HepG2 (cell line): ENCODE results near the gene RASA4B.

Experiments used
- ATM ChIP-seq: fragments of 450-650 bp; IDR thresholded peaks from 2 replicates; pipeline ENCODE4 v1.7.1; 2017; ENCODE audit warnings: mild to moderate bottlenecking, borderline replicate concordance
- CHD2 ChIP-seq: IDR thresholded peaks from 2 replicates; pipeline ENCODE4 v1.6.1; 2011; ENCODE audit warnings: low read depth, low read length, improper control_type of control experiment
- POLR2A ChIP-seq, 2 experiments: IDR thresholded peaks; 2 replicates each; pipeline ENCODE4 v1.6.1; 2011; ENCODE audit warnings: low read depth in 2 of 2, low read length in 2 of 2, mild to moderate bottlenecking in 1 of 2, moderate library complexity in 1 of 2; ENCODE audit not compliant: insufficient read depth in 1 of 2
- RXRB ChIP-seq: IDR thresholded peaks from 2 replicates; pipeline ENCODE4 v1.6.1; 2016; ENCODE audit warnings: borderline replicate concordance, missing genetic modification reagents, missing compliant biosample characterization
- SNAPC5 ChIP-seq: sonication (generic); formaldehyde crosslinking; IDR thresholded peaks from 2 replicates; pipeline ENCODE4 v1.8.1; 2023; ENCODE audit warnings: mild to moderate bottlenecking, missing genetic modification reagents, borderline replicate concordance
- TFE3 ChIP-seq: IDR thresholded peaks from 2 replicates; pipeline ENCODE4 v1.6.1; 2016
- TF ChIP-seq, protein P1 (sequence below): sonication (generic); formaldehyde crosslinking; conservative IDR thresholded peaks from 2 replicates; pipeline ENCODE4 v1.4.0; 2020; ENCODE audit warnings: missing genetic modification reagents
- TF ChIP-seq, protein P2 (sequence below): sonication (generic); formaldehyde crosslinking; IDR thresholded peaks from 2 replicates; pipeline ENCODE4 v1.5.0; 2020; ENCODE audit warnings: mild to moderate bottlenecking, missing genetic modification reagents, moderate library complexity

DNA sequence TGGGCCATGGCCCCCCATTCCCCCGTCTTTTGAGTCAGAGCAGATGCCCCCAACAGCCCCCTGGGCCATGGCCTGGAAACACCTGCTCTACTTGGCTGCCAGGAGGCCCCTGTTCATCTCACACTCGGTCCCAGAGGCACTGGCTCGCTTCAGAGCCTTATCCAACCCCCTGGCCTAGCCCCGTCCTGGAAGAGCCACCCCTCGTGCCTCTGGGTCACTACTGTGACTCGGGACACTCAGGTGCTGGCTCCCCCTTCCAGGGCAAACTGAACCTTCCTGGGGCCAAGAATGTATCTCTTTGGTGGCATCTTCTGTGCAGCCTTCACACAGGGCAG is 45.8 kb downstream of the RASA4B start:
- TF ChIP-seq POLR2A (IDR thresholded peaks at IDR 0.05; ENCODE audit: insufficient read depth in 1 of 2, low read depth in 2 of 2, low read length in 2 of 2) (no peak), TFE3 (no peak), SNAPC5 (no peak), ATM (no peak), RXRB (CRISPR knock-in tag) (no peak), CHD2 (no peak)
- TF ChIP-seq, protein P1, sequence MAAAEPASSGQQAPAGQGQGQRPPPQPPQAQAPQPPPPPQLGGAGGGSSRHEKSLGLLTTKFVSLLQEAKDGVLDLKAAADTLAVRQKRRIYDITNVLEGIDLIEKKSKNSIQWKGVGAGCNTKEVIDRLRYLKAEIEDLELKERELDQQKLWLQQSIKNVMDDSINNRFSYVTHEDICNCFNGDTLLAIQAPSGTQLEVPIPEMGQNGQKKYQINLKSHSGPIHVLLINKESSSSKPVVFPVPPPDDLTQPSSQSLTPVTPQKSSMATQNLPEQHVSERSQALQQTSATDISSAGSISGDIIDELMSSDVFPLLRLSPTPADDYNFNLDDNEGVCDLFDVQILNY (CRISPR knock-in tag) = no peak
- TF ChIP-seq, protein P2, sequence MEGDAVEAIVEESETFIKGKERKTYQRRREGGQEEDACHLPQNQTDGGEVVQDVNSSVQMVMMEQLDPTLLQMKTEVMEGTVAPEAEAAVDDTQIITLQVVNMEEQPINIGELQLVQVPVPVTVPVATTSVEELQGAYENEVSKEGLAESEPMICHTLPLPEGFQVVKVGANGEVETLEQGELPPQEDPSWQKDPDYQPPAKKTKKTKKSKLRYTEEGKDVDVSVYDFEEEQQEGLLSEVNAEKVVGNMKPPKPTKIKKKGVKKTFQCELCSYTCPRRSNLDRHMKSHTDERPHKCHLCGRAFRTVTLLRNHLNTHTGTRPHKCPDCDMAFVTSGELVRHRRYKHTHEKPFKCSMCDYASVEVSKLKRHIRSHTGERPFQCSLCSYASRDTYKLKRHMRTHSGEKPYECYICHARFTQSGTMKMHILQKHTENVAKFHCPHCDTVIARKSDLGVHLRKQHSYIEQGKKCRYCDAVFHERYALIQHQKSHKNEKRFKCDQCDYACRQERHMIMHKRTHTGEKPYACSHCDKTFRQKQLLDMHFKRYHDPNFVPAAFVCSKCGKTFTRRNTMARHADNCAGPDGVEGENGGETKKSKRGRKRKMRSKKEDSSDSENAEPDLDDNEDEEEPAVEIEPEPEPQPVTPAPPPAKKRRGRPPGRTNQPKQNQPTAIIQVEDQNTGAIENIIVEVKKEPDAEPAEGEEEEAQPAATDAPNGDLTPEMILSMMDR (CRISPR knock-in tag) = no peak
